HL-60 (cell line): ENCODE results near the gene PRDX2.

Experiments
- DNase-seq, 2 experiments: peaks; one replicate each; pipeline ENCODE4 v3.0.0-alpha.2; 2010 to 2020; ENCODE audit warnings: low read depth in 1 of 2, low spot score in 1 of 2
- H3K27ac ChIP-seq: fragments of 250-450 bp; sonication (Bioruptor Pico); replicated peaks from 2 replicates; pipeline ENCODE4 v1.5.1; 2020; ENCODE audit warnings: mild to moderate bottlenecking, moderate library complexity
- H3K27me3 ChIP-seq: fragments of 250-450 bp; sonication (Bioruptor Pico); 2 replicates; pipeline ENCODE4 v1.5.1; 2021; ENCODE audit warnings: mild to moderate bottlenecking, moderate library complexity; ENCODE audit not compliant: insufficient read depth, poor library complexity, severe bottlenecking
- H3K4me3 ChIP-seq: replicated peaks from 2 replicates; pipeline ENCODE4 v1.5.1; 2011; ENCODE audit warnings: mild to moderate bottlenecking, control low read depth, low read length; ENCODE audit not compliant: insufficient read depth
- GABPA ChIP-seq: IDR thresholded peaks from 2 replicates; pipeline ENCODE4 v1.6.1; 2012; ENCODE audit warnings: low read depth
- POLR2AphosphoS5 ChIP-seq: IDR thresholded peaks from 2 replicates; pipeline ENCODE4 v1.6.1; 2012; ENCODE audit warnings: low read depth
- SPI1 ChIP-seq: IDR thresholded peaks from 2 replicates; pipeline ENCODE4 v1.6.1; 2012; ENCODE audit warnings: low read depth, mild to moderate bottlenecking, borderline replicate concordance
- TF ChIP-seq, protein P1 (sequence below): IDR thresholded peaks from 2 replicates; pipeline ENCODE4 v1.6.1; 2012; ENCODE audit warnings: low read depth; ENCODE audit not compliant: insufficient replicate concordance
- TF ChIP-seq, protein P2 (sequence below): IDR thresholded peaks from one replicate; pipeline ENCODE4 v1.5.1; 2011; ENCODE audit warnings: low read length, control low read depth, inconsistent platforms; ENCODE audit not compliant: insufficient read depth

PRDX2 gene

DNA sequence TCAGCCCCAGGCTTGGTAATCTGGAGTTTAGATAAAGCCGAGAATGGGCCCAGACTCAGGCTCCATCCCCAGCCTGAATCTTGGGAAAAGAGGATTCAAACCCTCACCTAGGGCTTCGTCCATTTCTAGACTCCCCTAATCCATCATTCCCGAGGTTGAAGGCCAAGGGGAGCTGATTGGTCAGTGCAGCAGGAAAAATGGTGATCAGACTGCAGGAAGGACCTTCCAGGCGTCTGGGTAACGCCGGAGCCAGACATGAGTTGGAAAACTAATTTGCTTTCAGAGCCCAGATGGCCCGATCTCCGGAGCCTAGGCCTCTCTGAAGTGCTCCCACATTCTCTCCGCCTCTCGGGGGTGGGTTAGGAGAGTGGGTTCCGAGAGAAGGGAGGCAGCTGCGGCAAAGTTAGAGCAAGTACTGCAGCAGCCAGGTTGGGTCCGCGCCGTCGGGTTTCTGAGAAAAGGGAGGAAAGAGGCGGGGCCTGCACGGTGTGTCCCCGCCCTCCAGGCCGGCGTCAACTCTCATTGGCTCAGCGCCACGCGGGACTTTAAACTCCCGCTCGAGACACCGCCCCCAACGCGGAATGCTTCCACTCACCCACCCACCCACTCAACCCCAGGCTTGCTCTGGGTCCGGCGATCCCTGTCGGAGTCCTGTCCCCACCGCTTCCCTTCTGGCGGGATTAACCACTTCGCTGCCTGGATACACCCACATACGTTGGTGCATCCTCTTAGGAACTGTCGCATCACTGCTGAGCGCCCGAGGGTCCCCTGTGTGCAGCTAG, 33.6 kb upstream of the PRDX2 start:
- TF ChIP-seq GABPA, result no peak
- no peak for TF ChIP-seq POLR2AphosphoS5
- TF ChIP-seq, protein P1, sequence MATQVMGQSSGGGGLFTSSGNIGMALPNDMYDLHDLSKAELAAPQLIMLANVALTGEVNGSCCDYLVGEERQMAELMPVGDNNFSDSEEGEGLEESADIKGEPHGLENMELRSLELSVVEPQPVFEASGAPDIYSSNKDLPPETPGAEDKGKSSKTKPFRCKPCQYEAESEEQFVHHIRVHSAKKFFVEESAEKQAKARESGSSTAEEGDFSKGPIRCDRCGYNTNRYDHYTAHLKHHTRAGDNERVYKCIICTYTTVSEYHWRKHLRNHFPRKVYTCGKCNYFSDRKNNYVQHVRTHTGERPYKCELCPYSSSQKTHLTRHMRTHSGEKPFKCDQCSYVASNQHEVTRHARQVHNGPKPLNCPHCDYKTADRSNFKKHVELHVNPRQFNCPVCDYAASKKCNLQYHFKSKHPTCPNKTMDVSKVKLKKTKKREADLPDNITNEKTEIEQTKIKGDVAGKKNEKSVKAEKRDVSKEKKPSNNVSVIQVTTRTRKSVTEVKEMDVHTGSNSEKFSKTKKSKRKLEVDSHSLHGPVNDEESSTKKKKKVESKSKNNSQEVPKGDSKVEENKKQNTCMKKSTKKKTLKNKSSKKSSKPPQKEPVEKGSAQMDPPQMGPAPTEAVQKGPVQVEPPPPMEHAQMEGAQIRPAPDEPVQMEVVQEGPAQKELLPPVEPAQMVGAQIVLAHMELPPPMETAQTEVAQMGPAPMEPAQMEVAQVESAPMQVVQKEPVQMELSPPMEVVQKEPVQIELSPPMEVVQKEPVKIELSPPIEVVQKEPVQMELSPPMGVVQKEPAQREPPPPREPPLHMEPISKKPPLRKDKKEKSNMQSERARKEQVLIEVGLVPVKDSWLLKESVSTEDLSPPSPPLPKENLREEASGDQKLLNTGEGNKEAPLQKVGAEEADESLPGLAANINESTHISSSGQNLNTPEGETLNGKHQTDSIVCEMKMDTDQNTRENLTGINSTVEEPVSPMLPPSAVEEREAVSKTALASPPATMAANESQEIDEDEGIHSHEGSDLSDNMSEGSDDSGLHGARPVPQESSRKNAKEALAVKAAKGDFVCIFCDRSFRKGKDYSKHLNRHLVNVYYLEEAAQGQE, result no peak
- TF ChIP-seq SPI1, result no peak
- TF ChIP-seq, protein P2, sequence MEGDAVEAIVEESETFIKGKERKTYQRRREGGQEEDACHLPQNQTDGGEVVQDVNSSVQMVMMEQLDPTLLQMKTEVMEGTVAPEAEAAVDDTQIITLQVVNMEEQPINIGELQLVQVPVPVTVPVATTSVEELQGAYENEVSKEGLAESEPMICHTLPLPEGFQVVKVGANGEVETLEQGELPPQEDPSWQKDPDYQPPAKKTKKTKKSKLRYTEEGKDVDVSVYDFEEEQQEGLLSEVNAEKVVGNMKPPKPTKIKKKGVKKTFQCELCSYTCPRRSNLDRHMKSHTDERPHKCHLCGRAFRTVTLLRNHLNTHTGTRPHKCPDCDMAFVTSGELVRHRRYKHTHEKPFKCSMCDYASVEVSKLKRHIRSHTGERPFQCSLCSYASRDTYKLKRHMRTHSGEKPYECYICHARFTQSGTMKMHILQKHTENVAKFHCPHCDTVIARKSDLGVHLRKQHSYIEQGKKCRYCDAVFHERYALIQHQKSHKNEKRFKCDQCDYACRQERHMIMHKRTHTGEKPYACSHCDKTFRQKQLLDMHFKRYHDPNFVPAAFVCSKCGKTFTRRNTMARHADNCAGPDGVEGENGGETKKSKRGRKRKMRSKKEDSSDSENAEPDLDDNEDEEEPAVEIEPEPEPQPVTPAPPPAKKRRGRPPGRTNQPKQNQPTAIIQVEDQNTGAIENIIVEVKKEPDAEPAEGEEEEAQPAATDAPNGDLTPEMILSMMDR, result no peak
- DNase-seq, result no peak
- peaks cover 75% of the 10 kb centered on the region for H3K27me3 ChIP-seq
- H3K4me3 ChIP-seq, result no peak overlapping the region
- no peak overlapping the region for H3K27ac ChIP-seq

DNA sequence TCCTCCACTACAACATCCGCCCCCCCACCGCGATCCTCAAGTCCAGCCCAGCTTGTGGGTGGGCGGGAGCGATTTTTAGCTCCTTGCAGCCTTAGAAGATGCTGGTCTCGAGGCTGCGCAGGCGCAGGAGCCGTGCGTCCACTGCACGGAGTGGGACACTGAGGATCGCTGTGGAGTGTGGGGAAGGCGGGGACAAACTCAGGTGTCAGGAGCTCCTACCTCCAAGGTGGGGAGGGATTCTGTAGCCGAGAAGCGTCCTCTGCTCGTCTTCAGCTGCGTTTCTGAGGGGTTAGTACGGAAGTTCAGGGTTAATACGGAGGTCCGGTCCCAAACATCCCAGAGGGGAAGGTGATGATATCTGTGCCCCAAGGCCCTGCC, 33.0 kb upstream of the PRDX2 start, which contains the start of gene RTBDN:
Gene RTBDN (minus strand): TSS at position 14 of the 378 bp plus-strand sequence. CDS start 4,600 bp downstream, outside the sequence.
- no peak for DNase-seq
- TF ChIP-seq, protein P2, result no peak
- TF ChIP-seq, protein P1, result no peak
- TF ChIP-seq POLR2AphosphoS5, result no peak
- no peak for TF ChIP-seq SPI1
- no peak for TF ChIP-seq GABPA
- Histone ChIP-seq H3K27me3 (peaks cover 72% of the 10 kb centered on the region), H3K4me3 (peak within 1 kb of the TSS; percentile 33), H3K27ac (no peak within 1 kb of the TSS)

DNA sequence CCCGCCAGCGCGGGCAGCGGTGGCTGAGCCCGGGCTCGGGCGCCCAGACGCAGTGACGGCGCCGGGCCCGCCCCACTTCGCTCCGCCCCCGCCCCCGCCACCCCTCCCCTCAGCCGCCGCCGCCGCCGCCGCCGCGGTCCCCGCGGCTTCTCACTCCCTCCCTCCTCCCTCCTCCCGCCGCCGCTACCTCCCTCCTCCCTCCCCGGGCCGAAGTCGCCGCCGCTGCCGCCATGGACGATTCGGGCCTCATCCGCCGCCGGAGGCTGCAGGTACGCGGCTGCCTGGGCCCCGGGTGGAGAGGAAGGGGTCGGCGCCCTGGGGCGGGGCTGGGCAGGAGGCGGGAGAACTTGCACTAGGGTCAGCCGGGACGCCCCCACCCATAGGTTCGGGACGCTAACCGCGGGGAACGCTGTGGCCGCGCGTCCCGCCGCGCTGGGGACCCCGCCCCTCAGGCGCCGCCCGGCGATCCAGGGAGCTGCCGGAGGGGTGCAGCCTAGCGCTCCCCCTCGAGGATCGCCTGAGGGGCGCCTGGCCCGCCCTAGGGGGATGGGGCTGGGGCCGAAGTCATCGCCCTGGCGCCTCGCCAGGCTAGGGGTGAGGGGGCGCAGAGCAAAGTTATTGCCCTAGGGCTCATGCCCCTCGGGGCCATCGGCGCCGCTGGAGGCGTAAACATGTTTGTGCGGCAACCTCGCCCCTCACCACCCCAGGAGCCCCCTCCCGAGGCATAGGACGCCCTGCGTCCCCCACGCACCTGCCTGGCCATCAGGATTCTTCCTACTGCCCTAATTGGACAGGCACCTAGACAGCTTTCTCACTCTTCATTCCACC, 32.4 kb upstream of the PRDX2 start:
- TF ChIP-seq POLR2AphosphoS5 (no peak), GABPA (no peak), SPI1 (no peak)
- TF ChIP-seq, protein P1, result no peak
- TF ChIP-seq, protein P2, result no peak
- Histone ChIP-seq H3K4me3 (peak overlapping the region; percentile 33), H3K27me3 (peaks cover 68% of the 10 kb centered on the region), H3K27ac (no peak overlapping the region)
- no peak for DNase-seq
